Activated T-helper 2 cell treated with anti-CD3 and anti-CD28 coated beads, Interferon-gamma antibody, Interleukin-2, Interleukin-4, amounts not matched to agents 10 μg/mL and 5 μg/mL and 100 μg/mL, durations not matched to agents 14 hours and 24 hours and 36 hours (primary cell): ENCODE data around the gene GALNT17. TPM values are rescaled to one million over a fixed set of nuclear protein-coding genes. Genes with fewer than 3 reads are reported as not detected.

Experiments used
- DNase-seq: peaks from one replicate; pipeline ENCODE4 v3.0.0; 2021; ENCODE audit warnings: low spot score
- H3K27ac Mint-ChIP-seq: one replicate; pipeline ENCODE4 v1.8.0; 2021; ENCODE audit warnings: mixed read lengths
- H3K27me3 Mint-ChIP-seq: one replicate; pipeline ENCODE4 v1.8.0; 2021; ENCODE audit warnings: low read depth, mixed read lengths
- H3K36me3 Mint-ChIP-seq: one replicate; pipeline ENCODE4 v1.8.0; 2021; ENCODE audit warnings: low read depth, mixed read lengths
- H3K4me1 Mint-ChIP-seq: one replicate; pipeline ENCODE4 v1.8.0; 2021; ENCODE audit warnings: low read depth, mixed read lengths
- H3K4me3 Mint-ChIP-seq: one replicate; pipeline ENCODE4 v1.8.0; 2021; ENCODE audit warnings: low read depth, mild to moderate bottlenecking, moderate library complexity, mixed read lengths
- H3K9me3 Mint-ChIP-seq: one replicate; pipeline ENCODE4 v1.8.0; 2021; ENCODE audit warnings: mixed read lengths
- intact Hi-C: fragments of 100-400 bp; cut with micrococcal nuclease; formaldehyde crosslinking; loops from one replicate; pipeline ENCODE4 v1.15.1; 2023
- total RNA-seq: library from RNA; stranded (reverse); gene quantifications from 2 replicates; pipeline ENCODE4 v1.2.3, GENCODE V29; 2022

GALNT17 gene
- total RNA-seq, 1 donor from 2014 or later: not detected

DNA sequence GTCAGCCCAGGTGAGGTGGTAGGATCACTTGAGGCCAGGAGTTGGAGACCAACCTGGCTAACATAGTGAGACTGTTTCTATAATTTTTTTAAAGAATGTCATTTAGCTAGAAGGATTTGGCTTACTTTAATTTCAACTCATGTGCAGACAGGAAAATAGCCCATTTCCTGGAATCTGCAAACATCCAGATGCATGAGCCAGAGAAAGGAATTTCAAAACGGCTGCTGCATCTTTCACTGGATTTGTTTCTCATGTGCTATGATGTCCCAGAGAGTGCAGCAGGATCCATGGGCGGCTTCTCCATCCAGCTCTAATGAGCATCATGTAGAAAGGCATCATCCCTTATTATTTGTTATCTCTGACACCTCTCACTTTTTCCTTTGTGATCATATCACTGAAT is 149.3 kb downstream of the GALNT17 start:
- H3K27me3 Mint-ChIP-seq: no peaks in the 10 kb centered on the region
- H3K27ac Mint-ChIP-seq: no peak overlapping the region
- H3K9me3 Mint-ChIP-seq: peaks cover 65% of the 10 kb centered on the region
- no peaks in the 10 kb centered on the region for H3K36me3 Mint-ChIP-seq
- no peaks in the 10 kb centered on the region for H3K4me1 Mint-ChIP-seq
- intact Hi-C loops: no loop called here
- no peak overlapping the region for H3K4me3 Mint-ChIP-seq
- no peak for DNase-seq

DNA sequence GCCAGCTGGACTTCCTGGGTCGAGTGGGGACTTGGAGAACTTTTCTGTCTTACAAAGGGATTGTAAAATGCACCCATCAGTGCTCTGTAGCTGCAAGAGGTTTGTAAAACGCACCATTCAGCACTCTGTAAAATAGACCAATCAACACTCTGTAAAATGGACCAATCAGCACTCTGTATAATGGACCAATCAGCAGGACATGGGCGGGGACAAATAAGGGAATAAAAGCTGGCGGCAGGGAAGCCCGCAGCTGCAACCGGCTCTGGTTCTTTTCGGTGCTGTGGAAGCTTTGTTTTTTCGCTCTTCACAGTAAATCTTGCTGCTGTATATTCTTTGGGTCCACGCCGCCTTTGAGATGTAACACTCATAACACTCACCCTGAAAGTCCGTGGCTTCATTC is 151.9 kb downstream of the GALNT17 start:
- no peaks in the 10 kb centered on the region for H3K36me3 Mint-ChIP-seq
- H3K4me3 Mint-ChIP-seq: no peak overlapping the region
- no peaks in the 10 kb centered on the region for H3K4me1 Mint-ChIP-seq
- no peak for DNase-seq
- H3K27me3 Mint-ChIP-seq: no peaks in the 10 kb centered on the region
- intact Hi-C loops: no loop called here
- H3K9me3 Mint-ChIP-seq: peaks cover 58% of the 10 kb centered on the region
- no peak overlapping the region for H3K27ac Mint-ChIP-seq

DNA sequence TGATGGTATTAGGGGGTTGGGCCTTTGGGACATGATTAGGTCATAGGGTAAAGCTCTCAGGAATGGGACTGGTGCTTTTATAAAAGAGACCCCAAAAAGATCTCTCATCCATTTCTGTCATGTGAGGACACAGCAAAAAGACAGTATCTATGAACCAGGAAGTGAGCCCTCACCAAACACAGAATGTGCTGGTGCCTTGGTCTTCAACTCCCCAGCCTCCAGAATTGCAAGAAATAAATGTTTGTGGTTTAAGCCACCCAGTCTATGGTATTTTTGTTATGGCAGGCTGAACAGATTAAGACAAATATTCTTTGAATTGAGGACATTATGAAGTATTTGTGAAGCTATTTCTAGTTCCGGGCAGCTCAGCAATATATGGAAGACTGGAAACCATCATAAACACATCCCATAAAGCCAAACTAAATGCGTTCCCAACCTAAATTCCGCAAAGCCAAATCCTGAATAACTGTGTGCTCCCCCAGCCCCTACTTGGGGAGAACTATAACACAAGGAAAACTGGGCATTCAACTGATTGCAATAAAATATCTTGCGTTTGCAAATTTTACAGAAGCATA is 153.7 kb downstream of the GALNT17 start:
- no peaks in the 10 kb centered on the region for H3K4me1 Mint-ChIP-seq
- H3K4me3 Mint-ChIP-seq: no peak overlapping the region
- intact Hi-C loops: no loop called here
- H3K36me3 Mint-ChIP-seq: no peaks in the 10 kb centered on the region
- H3K9me3 Mint-ChIP-seq: peaks cover 47% of the 10 kb centered on the region
- H3K27me3 Mint-ChIP-seq: no peaks in the 10 kb centered on the region
- H3K27ac Mint-ChIP-seq: no peak overlapping the region
- no peak for DNase-seq

DNA sequence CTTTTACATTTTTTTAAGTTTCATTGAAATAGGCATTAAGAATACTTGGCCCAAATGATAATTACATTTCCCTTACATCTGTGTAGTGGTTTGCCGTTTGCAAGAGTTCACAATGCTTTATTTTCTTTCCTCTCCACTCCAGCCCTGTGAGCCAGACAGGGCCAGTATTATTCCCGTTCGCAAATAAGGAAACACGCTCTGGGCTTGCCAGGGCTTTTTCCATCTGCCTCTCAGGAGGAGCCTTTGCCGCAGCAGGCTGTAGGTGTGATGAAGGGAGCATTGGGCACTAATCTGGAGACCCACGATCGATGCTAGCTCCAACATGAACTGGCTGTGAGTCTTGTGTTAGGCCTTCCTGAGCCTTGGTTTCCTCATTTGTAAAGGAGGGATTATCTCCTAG is 154.4 kb downstream of the GALNT17 start:
- H3K9me3 Mint-ChIP-seq: peaks cover 44% of the 10 kb centered on the region
- H3K27ac Mint-ChIP-seq: no peak overlapping the region
- no peaks in the 10 kb centered on the region for H3K36me3 Mint-ChIP-seq
- no peak for DNase-seq
- no peaks in the 10 kb centered on the region for H3K4me1 Mint-ChIP-seq
- H3K27me3 Mint-ChIP-seq: no peaks in the 10 kb centered on the region
- intact Hi-C loops: no loop called here
- H3K4me3 Mint-ChIP-seq: no peak overlapping the region

DNA sequence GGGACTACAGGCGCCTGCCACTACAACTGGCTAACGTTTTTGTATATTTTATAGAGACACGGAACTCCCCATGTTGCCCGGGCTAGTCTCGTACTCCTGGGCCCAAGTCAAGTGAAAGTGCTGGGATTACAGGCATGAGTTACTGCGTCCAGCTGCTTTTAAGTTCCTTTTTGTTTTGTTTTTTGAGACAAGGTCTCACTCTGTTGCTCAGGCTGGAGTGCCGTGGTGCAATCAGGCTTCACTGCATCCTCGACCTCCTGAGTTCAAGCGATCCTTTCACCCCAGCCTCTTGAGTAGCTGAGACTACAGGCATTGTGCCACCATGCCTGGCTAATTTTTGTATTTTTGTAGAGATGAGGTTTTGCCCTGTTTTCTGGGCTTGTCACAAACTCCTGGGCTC is 155.0 kb downstream of the GALNT17 start:
- no peaks in the 10 kb centered on the region for H3K27me3 Mint-ChIP-seq
- intact Hi-C loops: no loop called here
- H3K4me3 Mint-ChIP-seq: no peak overlapping the region
- H3K27ac Mint-ChIP-seq: no peak overlapping the region
- peaks cover 38% of the 10 kb centered on the region for H3K9me3 Mint-ChIP-seq
- no peaks in the 10 kb centered on the region for H3K4me1 Mint-ChIP-seq
- H3K36me3 Mint-ChIP-seq: no peaks in the 10 kb centered on the region
- DNase-seq: no peak

DNA sequence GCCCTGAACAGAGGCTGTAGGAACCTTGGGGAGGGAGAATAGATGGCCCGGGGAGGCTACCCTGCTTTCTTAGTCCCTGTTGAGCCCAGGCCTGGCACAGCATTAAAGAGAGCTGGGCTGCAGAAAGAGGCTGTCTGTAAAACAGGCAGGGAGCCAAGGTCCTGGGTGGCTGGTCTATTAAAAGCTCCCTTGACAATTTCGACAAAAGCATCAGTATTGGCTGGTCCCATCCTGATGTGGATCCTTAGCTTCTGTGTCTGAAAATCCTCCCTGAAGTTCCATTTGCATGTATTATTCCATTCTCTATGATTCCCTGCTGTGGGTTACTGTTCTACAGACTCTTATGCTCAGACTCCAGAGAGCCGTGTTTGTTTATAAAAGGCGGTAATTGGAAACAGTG is 158.5 kb downstream of the GALNT17 start:
- Mint-ChIP-seq H3K9me3 (peaks cover 31% of the 10 kb centered on the region), H3K36me3 (no peaks in the 10 kb centered on the region), H3K4me3 (no peak overlapping the region), H3K4me1 (no peaks in the 10 kb centered on the region), H3K27me3 (no peaks in the 10 kb centered on the region), H3K27ac (no peak overlapping the region)
- intact Hi-C loops: no loop called here
- DNase-seq: no peak

DNA sequence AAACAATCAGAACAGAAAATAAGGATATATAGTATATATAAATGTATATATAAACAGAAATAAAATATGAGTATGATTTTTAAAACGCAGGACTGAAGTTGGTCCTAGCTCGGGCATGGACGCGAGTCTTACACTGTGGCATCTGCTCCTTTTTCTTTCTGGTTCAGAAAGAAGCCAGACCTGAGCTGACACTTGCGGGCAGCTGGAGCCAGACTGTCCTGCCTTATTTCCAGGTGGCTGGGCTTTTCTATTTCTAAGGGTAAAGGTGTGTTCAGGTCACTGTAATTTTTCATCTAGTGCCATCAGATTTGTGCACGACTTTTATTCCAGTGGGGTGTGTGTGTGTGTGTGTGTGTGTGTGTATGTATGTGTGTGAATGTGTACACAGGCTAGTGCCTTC is 166.4 kb downstream of the GALNT17 start:
- H3K4me3 Mint-ChIP-seq: no peak overlapping the region
- H3K27me3 Mint-ChIP-seq: no peaks in the 10 kb centered on the region
- no peaks in the 10 kb centered on the region for H3K36me3 Mint-ChIP-seq
- DNase-seq: no peak
- intact Hi-C loops: no loop called here
- H3K4me1 Mint-ChIP-seq: no peaks in the 10 kb centered on the region
- peaks cover 34% of the 10 kb centered on the region for H3K9me3 Mint-ChIP-seq
- no peak overlapping the region for H3K27ac Mint-ChIP-seq

DNA sequence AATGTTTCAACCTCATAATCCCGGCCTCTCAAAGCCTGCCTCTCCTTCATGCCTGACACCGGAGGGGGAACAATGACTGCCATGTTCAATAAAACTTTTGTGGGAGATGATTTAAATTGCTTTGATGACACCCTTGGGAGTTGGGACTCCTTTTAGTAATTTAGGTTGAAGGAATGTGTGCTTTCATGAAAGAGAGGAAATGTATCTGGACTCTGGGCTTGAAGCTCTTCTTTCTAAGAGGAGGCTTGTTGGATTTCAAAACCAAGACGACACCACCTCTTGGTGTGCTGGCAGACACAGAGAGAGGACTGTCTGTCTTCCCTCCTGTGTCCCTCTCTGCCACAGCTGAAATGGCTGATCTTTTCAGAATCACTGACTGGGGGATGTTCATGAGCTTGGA is 168.1 kb downstream of the GALNT17 start:
- no peak overlapping the region for H3K27ac Mint-ChIP-seq
- no peak for DNase-seq
- no peaks in the 10 kb centered on the region for H3K27me3 Mint-ChIP-seq
- no peaks in the 10 kb centered on the region for H3K4me1 Mint-ChIP-seq
- H3K36me3 Mint-ChIP-seq: no peaks in the 10 kb centered on the region
- peaks cover 33% of the 10 kb centered on the region for H3K9me3 Mint-ChIP-seq
- intact Hi-C loops: no loop called here
- H3K4me3 Mint-ChIP-seq: no peak overlapping the region

DNA sequence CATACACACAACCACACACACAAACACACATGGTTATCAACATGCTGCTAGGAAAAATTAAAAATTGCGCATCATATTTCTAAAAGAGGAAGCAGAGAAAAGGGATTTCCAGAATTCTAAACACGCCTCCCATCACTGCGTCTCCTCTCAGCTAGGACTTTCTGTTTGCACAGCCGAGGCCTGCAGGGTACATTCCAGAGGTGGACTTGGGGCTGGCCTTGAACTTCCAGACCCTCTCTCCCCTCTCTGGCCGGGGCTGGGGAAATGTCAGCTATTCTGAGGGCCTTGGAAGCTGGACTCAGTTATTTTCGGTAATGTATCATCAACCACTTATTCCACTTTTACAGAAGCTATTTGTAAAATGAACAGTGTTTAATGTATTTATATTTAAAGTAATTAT is 168.7 kb downstream of the GALNT17 start:
- intact Hi-C loops: no loop called here
- DNase-seq: no peak
- Mint-ChIP-seq H3K9me3 (peaks cover 36% of the 10 kb centered on the region), H3K36me3 (no peaks in the 10 kb centered on the region), H3K27ac (no peak overlapping the region), H3K4me1 (no peaks in the 10 kb centered on the region), H3K27me3 (no peaks in the 10 kb centered on the region), H3K4me3 (no peak overlapping the region)

DNA sequence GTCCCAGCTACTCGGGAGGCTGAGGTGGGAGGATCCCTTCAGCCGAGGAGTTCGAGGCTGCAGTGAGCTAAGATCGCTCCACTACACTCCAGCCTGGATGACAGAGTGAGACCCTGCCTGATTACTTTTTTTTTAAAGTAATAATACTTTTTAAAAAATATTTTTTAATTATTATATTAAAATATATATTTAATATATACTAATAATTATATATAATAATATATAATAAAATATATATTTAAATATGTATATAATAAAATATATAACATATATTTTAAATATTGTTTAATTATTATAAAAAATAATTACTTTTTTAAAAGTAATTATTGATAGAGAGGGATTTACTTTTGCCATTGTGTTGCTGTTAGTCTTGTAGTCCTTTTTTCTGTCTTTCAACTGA is 169.2 kb downstream of the GALNT17 start:
- Mint-ChIP-seq H3K4me3 (no peak overlapping the region), H3K36me3 (no peaks in the 10 kb centered on the region), H3K4me1 (no peaks in the 10 kb centered on the region), H3K27me3 (no peaks in the 10 kb centered on the region), H3K27ac (no peak overlapping the region), H3K9me3 (peaks cover 32% of the 10 kb centered on the region)
- no peak for DNase-seq
- intact Hi-C loops: no loop called here

DNA sequence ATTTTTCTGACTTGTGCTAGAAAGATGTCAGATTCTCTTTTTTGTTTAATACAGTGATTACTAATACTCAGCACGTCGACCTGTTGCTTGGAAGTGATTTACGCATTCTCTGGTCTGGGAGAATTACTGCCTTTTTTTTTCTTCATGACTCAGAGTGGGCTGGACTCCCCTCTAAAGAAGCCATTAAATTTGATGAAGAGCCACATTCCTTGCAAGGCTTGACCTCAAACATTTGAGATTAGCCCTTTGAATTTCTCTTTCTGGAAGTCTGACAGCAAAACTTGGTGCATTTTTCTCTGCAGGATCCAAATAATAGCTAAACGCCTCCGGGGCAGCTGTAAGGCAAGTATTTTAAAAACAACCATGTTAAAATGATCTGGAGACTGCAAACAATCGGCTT is 171.6 kb downstream of the GALNT17 start:
- DNase-seq: no peak
- Mint-ChIP-seq H3K4me1 (no peaks in the 10 kb centered on the region), H3K36me3 (no peaks in the 10 kb centered on the region), H3K27ac (no peak overlapping the region), H3K4me3 (no peak overlapping the region), H3K27me3 (no peaks in the 10 kb centered on the region), H3K9me3 (peaks cover 34% of the 10 kb centered on the region)
- intact Hi-C loops: no loop called here

DNA sequence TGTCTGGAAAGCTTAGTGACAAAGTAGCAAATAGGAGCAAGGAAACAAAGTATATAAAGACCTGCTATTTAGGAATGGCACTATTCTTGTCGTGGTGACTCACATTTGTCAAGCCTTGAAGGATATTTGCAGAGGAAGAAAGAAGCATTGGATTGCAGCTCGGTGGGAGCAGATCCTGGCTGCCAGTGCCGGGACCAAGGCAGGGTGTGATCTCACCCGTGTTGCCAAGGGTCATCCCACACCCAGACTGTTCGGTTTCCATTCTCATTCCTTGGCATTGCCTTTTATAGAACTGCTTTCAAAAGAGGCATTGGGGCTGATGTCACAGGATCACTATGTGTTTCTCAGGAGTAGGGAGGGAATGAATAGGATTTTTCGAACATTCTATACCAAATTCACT is 176.2 kb downstream of the GALNT17 start:
- no peaks in the 10 kb centered on the region for H3K4me1 Mint-ChIP-seq
- intact Hi-C loops: no loop called here
- H3K4me3 Mint-ChIP-seq: no peak overlapping the region
- peaks cover 43% of the 10 kb centered on the region for H3K9me3 Mint-ChIP-seq
- no peaks in the 10 kb centered on the region for H3K36me3 Mint-ChIP-seq
- no peaks in the 10 kb centered on the region for H3K27me3 Mint-ChIP-seq
- DNase-seq: no peak
- no peak overlapping the region for H3K27ac Mint-ChIP-seq

DNA sequence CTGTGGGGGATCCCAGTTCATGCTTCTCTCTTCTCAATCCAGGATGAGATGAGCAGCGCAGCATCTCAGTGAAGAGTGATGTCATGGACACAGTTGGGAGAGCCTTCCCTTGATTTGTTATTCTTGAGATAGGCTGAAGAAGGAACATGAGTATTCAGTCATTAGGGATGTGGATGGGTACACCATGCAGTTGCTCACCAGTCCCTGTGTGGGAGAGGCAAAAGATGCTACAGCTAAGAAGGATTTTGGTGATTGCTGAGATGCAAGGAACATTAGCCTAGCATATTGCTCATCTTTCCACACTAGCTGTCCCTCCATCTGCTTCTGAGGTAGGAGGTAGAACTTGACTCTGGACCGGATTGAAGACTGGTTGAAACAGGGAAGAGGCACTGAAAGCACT is 179.6 kb downstream of the GALNT17 start:
- H3K9me3 Mint-ChIP-seq: peaks cover 61% of the 10 kb centered on the region
- H3K27ac Mint-ChIP-seq: no peak overlapping the region
- no peak overlapping the region for H3K4me3 Mint-ChIP-seq
- no peaks in the 10 kb centered on the region for H3K4me1 Mint-ChIP-seq
- intact Hi-C loops: no loop called here
- no peak for DNase-seq
- H3K27me3 Mint-ChIP-seq: no peaks in the 10 kb centered on the region
- H3K36me3 Mint-ChIP-seq: no peaks in the 10 kb centered on the region
